ENCODE results near the gene KCTD8.

KCTD8 gene

GRCh38 chr4:44313702-44314101 is 134.9 kb downstream of the KCTD8 start:
- Histone ChIP-seq H3K79me2 (ENCODE audit: control insufficient read depth, low read length) (no peaks in the 10 kb centered on the region), H4K20me1 (ENCODE audit: control insufficient read depth, insufficient read depth, low read depth, low read length) (no peaks in the 10 kb centered on the region)
- TF ChIP-seq, protein P1, sequence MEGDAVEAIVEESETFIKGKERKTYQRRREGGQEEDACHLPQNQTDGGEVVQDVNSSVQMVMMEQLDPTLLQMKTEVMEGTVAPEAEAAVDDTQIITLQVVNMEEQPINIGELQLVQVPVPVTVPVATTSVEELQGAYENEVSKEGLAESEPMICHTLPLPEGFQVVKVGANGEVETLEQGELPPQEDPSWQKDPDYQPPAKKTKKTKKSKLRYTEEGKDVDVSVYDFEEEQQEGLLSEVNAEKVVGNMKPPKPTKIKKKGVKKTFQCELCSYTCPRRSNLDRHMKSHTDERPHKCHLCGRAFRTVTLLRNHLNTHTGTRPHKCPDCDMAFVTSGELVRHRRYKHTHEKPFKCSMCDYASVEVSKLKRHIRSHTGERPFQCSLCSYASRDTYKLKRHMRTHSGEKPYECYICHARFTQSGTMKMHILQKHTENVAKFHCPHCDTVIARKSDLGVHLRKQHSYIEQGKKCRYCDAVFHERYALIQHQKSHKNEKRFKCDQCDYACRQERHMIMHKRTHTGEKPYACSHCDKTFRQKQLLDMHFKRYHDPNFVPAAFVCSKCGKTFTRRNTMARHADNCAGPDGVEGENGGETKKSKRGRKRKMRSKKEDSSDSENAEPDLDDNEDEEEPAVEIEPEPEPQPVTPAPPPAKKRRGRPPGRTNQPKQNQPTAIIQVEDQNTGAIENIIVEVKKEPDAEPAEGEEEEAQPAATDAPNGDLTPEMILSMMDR (IDR thresholded peaks at IDR 0.05; ENCODE audit: low read depth, low read length, poor library complexity, severe bottlenecking) = no peak
- TF ChIP-seq EZH2phosphoT487 (IDR thresholded peaks at IDR 0.05; ENCODE audit: borderline replicate concordance, low read length) = no peak

DNA sequence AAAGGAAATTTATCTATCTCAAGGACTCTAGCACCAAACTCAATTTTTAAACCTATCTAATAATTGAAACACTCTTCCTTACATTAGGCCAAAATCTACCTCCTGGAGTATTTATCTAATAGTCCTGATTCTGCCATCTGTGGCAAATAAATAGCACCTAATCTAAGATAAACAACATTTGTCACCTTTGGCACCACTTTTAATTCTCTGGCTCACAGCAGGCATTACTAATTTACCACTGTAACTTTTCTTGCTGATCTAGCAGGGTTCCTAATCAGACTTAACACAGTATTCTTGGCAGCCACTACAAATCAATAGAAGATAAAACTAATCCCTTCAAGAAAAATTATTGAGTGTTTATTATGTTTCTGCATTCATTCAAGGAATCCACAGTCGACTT is 161.1 kb downstream of the KCTD8 start:
- H3K4me3 ChIP-seq (ENCODE audit: low read length) = no peak overlapping the region

More at GRCh38 chr4:44313702-44314101, 134.9 kb downstream of the KCTD8 start:
- Histone ChIP-seq H3K27me3 (ENCODE audit: control insufficient read depth, low read length) (no peaks in the 10 kb centered on the region), H3K9me2 (replicated peaks; ENCODE audit: control insufficient read depth, low read length) (no peaks in the 10 kb centered on the region), H3K4me2 (ENCODE audit: low read length) (no peak overlapping the region), H3K4me1 (ENCODE audit: control insufficient read depth, low read length) (no peaks in the 10 kb centered on the region), H3F3A (ENCODE audit: control insufficient read depth, insufficient read depth) (no peaks in the 10 kb centered on the region), H3K4me3 (ENCODE audit: low read length) (no peak overlapping the region), H3K9me3 (ENCODE audit: control insufficient read depth, insufficient read depth, low read length) (no peaks in the 10 kb centered on the region), H3K36me3 (ENCODE audit: control insufficient read depth, low read length) (no peaks in the 10 kb centered on the region), H3K27ac (ENCODE audit: low read depth, low read length) (no peak overlapping the region)

DNA sequence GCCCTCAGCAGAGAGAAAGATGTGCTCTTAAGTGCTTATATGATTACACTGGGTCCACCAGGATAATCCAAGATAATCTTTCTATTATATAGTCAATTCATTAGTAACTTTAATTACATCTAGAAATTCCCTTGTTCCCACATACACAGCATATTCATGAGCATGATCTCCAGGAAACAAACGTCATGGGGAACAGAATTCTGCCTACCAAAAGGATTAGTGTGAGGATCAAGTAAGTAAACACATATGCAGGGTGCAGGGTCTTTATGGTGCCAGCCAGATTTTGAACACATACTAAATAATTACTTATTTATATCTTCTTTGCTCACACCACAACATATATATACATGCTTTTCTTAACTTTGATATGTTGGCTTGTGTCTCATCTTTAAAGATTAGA is 169.1 kb downstream of the KCTD8 start:
- no peak overlapping the region for H3K27ac ChIP-seq (ENCODE audit: low read depth, low read length)
- H3K4me2 ChIP-seq (ENCODE audit: low read length) = no peak overlapping the region
- H3K9me3 ChIP-seq (ENCODE audit: control insufficient read depth, insufficient read depth, low read length) = no peaks in the 10 kb centered on the region
- no peaks in the 10 kb centered on the region for H3K4me1 ChIP-seq (ENCODE audit: control insufficient read depth, low read length)
- H3K27me3 ChIP-seq (ENCODE audit: control insufficient read depth, low read length) = no peaks in the 10 kb centered on the region
- H4K20me1 ChIP-seq (ENCODE audit: control insufficient read depth, insufficient read depth, low read depth, low read length) = no peaks in the 10 kb centered on the region
- no peak overlapping the region for H3K4me3 ChIP-seq (ENCODE audit: low read length)
- H3K36me3 ChIP-seq (ENCODE audit: control insufficient read depth, low read length) = no peaks in the 10 kb centered on the region
- TF ChIP-seq, protein P1 (IDR thresholded peaks at IDR 0.05; ENCODE audit: low read depth, low read length, poor library complexity, severe bottlenecking) = no peak
- no peak for TF ChIP-seq EZH2phosphoT487 (IDR thresholded peaks at IDR 0.05; ENCODE audit: borderline replicate concordance, low read length)
- no peaks in the 10 kb centered on the region for H3F3A ChIP-seq (ENCODE audit: control insufficient read depth, insufficient read depth)
- H3K9me2 ChIP-seq (replicated peaks; ENCODE audit: control insufficient read depth, low read length) = no peaks in the 10 kb centered on the region
- no peaks in the 10 kb centered on the region for H3K79me2 ChIP-seq (ENCODE audit: control insufficient read depth, low read length)

More for the DNA sequence above, 161.1 kb downstream of the KCTD8 start:
- no peak overlapping the region for H3K27ac ChIP-seq (ENCODE audit: low read depth, low read length)
- H3K27me3 ChIP-seq (ENCODE audit: control insufficient read depth, low read length) = no peaks in the 10 kb centered on the region
- no peaks in the 10 kb centered on the region for H3K9me3 ChIP-seq (ENCODE audit: control insufficient read depth, insufficient read depth, low read length)
- H3K4me2 ChIP-seq (ENCODE audit: low read length) = no peak overlapping the region
- TF ChIP-seq, protein P1 (IDR thresholded peaks at IDR 0.05; ENCODE audit: low read depth, low read length, poor library complexity, severe bottlenecking) = no peak
- TF ChIP-seq EZH2phosphoT487 (IDR thresholded peaks at IDR 0.05; ENCODE audit: borderline replicate concordance, low read length) = no peak
- H3K4me1 ChIP-seq (ENCODE audit: control insufficient read depth, low read length) = no peaks in the 10 kb centered on the region
- no peaks in the 10 kb centered on the region for H4K20me1 ChIP-seq (ENCODE audit: control insufficient read depth, insufficient read depth, low read depth, low read length)
- H3K79me2 ChIP-seq (ENCODE audit: control insufficient read depth, low read length) = no peaks in the 10 kb centered on the region
- no peaks in the 10 kb centered on the region for H3K9me2 ChIP-seq (replicated peaks; ENCODE audit: control insufficient read depth, low read length)
- H3K36me3 ChIP-seq (ENCODE audit: control insufficient read depth, low read length) = no peaks in the 10 kb centered on the region
- no peaks in the 10 kb centered on the region for H3F3A ChIP-seq (ENCODE audit: control insufficient read depth, insufficient read depth)
